ENCODE results near the gene RGN. TPM values are rescaled to one million over a fixed set of nuclear protein-coding genes. Genes with fewer than 3 reads are reported as not detected.

RGN gene
- total RNA-seq = not detected

DNA sequence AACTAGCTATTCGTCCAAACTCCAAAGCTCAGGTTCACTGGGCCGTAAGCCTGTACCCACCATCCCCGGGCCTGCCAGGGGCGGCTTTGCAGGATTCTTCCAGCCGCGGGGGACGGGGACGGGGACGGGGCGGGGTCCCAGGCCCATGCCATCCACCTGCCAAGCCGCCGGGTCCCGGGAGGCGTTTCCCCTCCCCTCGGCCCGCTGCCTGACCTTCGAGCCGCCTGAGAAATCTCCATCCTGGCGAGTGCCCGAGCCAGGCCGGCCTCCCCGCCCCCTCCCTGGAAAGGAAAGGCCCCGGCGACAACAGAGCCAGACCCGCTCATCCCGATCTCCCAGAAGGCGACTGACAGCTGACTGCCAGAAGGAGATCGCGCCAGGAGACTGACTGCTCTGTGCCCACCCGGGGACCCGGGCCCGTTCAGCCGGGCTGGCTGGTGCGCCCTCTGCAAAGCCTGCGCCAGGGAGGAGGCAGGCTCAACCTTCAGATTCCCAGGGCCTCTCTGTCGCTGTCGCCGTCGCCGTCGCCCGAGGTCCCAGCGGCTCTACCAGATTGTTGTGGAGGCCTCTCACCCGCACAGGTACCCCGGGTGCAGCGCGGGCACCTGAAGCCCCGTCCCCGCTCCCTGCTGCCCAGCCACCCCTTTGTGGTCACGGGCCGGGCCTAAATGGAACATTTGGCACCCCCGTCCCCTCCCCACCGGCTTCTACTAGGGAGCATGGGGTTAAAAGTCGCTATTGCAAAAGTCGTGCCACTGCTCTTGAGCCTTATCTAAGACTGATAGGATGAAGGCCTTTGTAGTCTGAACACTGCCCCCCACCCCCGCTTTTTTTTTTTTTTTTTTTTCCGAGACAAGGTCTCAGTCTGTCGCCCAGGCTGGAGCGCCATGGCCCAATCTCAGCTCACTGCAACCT, at the start of gene RGN:
RGN (plus strand) TSS at position 315 of the 915 bp plus-strand sequence. CDS start 2,702 bp downstream, outside the sequence.
- no peak within 1 kb of the TSS for H3K4me3 Mint-ChIP-seq
- no peaks in the 10 kb centered on the region for H3K9me3 Mint-ChIP-seq
- no peaks in the 10 kb centered on the region for H3K27me3 Mint-ChIP-seq
- no peak within 1 kb of the TSS for H3K27ac Mint-ChIP-seq
- POLR2A ChIA-PET = no interaction called here
- no peaks in the 10 kb centered on the region for H3K36me3 Mint-ChIP-seq (ENCODE audit: low read depth)
- H3K4me1 Mint-ChIP-seq = no peaks in the 10 kb centered on the region
- CTCF ChIA-PET = no interaction called here
- DNase-seq = no peak

DNA sequence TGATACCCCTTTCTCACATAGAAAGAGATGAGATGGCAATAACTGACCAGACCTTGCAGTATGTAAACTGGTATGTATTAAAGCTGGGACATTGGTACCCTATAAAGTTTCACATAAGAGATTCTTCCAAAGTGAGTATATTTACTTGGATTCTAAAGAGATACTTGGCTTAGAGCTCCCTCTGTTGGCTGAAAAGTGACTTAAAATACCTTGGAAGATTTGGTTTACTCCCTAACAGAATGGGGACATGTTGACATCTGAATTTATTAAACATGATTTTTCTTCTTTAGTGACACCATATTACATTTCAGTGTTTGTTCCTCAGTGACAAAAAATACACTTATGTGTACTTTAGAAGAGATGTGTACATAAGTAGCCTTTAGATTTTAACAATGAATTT, 47.9 kb upstream of the RGN start:
- Mint-ChIP-seq H3K36me3 (ENCODE audit: low read depth) (no peaks in the 10 kb centered on the region), H3K4me1 (no peaks in the 10 kb centered on the region), H3K27ac (no peak overlapping the region), H3K4me3 (no peak overlapping the region), H3K27me3 (no peaks in the 10 kb centered on the region), H3K9me3 (no peaks in the 10 kb centered on the region)
- POLR2A ChIA-PET = interaction anchor here (0.7 kb wide), 1 partner anchor 738 kb away, joined by 3 read pairs; no protein-coding TSS in a partner anchor
- no peak for DNase-seq
- CTCF ChIA-PET = interaction anchor here (1.4 kb wide), 1 partner anchor 272 kb away, joined by 5 read pairs; the partner anchor contains the start of gene SLC9A7

DNA sequence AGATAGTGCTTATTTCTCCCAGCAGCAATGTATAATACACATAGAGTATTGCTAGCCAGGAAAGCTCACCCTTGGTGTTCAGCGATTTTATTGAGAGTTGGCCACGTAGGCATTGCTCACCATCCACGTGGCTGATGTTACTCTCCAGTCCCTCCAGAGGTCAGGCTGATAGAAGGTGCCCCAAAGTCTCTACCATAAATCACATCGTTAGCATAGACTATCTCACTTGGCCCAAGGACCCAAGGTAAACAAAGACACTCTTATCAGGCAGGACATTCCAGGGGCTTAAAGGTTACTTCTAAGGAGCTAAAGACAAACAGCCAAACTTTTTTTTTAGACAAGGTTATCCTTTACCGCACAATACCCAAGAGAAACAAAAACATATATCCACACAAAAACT, 30.3 kb upstream of the RGN start:
- H3K9me3 Mint-ChIP-seq = no peaks in the 10 kb centered on the region
- H3K27me3 Mint-ChIP-seq = peaks cover 3% of the 10 kb centered on the region
- H3K4me3 Mint-ChIP-seq = no peak overlapping the region
- no peaks in the 10 kb centered on the region for H3K4me1 Mint-ChIP-seq
- ChIA-PET CTCF (no interaction called here), POLR2A (no interaction called here)
- H3K27ac Mint-ChIP-seq = no peak overlapping the region
- H3K36me3 Mint-ChIP-seq (ENCODE audit: low read depth) = no peaks in the 10 kb centered on the region
- no peak for DNase-seq

DNA sequence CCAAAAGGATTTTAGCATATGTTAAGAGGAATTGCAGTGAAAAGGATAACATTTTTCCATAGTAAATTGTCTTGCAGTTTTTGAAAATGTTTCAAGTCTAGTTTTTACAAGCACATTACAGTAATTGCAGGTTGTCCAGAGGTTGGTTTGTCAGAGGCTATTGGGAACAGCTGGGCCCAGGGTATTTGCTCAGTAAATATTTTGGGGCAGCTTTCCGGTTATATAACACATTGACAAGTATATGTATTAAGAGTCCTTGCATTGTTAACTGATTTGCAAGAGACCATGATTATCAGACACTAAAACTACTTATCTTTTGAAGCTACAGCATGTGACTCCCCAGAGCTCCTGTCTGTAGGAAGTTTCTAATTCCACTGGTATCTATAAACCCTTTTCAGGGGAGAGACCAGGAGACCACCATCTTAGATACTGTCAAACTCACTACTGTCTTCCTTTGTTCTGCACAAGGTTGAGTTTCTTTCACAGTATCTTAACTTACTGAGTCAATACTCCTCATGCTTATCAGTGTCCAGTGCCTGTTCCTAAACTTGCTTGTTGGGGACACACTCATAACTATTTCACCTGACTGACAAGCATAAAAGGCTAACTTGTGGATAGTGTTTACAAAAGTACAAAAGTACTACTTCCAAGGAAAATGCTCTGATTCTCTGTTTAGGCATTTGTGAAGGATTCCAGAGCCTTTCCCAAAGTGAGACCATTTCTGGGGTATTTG, 18.9 kb upstream of the RGN start:
- DNase-seq = no peak
- no peak overlapping the region for H3K27ac Mint-ChIP-seq
- H3K27me3 Mint-ChIP-seq = peaks cover 1% of the 10 kb centered on the region
- H3K9me3 Mint-ChIP-seq = no peaks in the 10 kb centered on the region
- POLR2A ChIA-PET = no interaction called here
- CTCF ChIA-PET = no interaction called here
- no peaks in the 10 kb centered on the region for H3K36me3 Mint-ChIP-seq (ENCODE audit: low read depth)
- no peak overlapping the region for H3K4me3 Mint-ChIP-seq
- H3K4me1 Mint-ChIP-seq = no peaks in the 10 kb centered on the region

DNA sequence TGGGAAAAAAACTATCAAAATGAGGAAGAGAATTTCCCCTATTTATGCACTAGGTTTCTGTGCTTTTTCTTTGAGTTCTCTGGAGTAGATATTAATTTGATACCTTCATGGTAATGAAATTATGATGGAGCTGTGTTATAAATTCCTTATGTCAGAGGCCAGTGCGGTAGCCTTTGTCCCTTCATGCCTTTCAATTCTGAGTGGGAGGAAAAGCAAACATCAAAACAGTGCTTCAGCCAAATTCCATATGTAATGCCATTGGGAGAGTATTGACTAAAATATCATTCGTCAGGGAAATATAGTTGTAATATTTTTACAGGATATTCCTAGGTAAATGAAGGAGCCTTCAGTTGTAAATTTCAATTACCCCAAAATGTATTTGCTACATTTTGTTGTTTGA, 17.5 kb upstream of the RGN start:
- Mint-ChIP-seq H3K9me3 (no peaks in the 10 kb centered on the region), H3K27me3 (peaks cover 1% of the 10 kb centered on the region), H3K36me3 (ENCODE audit: low read depth) (no peaks in the 10 kb centered on the region), H3K4me1 (no peaks in the 10 kb centered on the region), H3K27ac (no peak overlapping the region), H3K4me3 (no peak overlapping the region)
- CTCF ChIA-PET = no interaction called here
- no peak for DNase-seq
- POLR2A ChIA-PET = no interaction called here

DNA sequence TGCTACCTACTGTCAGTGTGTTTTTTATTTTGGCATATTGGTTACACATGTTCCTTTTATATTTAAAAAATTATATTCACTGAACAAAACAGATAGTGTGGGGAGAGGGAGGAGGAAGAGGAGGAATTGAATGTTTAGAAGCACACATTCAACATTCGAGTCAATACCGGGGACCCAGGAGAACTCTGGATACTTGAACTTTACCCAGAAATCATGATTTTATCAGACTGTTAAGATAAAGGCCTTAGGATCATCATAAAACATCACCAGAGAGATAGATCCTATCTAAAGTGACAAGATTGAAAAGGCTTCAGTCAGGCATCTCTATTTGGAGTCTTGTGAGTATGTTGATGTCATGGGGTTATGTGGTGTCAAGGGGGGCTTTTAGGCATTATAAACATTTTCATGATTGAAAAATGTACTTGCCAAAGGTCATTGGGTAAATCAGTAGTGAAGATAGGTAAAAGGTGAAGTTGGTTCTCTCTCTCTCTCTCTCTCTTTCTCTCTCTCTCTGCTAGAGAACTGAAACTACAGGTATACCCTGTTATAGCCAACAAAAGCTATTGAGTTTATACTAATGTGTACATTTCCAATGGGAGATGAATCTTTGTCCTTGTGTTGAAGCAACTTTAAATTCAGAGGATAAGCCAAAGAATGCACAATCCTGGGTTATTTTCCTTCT, 16.9 kb upstream of the RGN start:
- H3K36me3 Mint-ChIP-seq (ENCODE audit: low read depth) = no peaks in the 10 kb centered on the region
- H3K27me3 Mint-ChIP-seq = peaks cover 1% of the 10 kb centered on the region
- no peaks in the 10 kb centered on the region for H3K9me3 Mint-ChIP-seq
- H3K27ac Mint-ChIP-seq = no peak overlapping the region
- DNase-seq = no peak
- ChIA-PET POLR2A (no interaction called here), CTCF (no interaction called here)
- no peaks in the 10 kb centered on the region for H3K4me1 Mint-ChIP-seq
- H3K4me3 Mint-ChIP-seq = no peak overlapping the region

DNA sequence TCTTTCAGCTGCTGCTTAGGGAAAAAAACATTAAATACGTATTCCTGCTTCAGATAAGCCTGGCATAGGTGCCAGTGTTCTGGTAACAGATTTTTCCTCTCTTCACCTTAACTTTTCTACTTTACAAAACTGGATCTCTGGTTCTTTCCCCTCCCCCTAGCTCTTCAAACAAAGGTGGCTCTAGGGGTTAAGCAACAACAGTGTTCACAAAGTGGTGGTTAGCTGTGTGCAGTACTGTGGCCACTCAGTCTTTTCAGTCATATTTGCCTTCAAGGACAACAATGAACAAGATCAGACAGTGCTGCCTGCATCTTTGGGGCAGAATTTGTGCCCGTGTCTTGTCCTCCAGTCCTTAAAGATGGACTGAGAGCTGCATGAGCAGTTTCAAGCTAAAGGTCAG, 15.1 kb upstream of the RGN start:
- Mint-ChIP-seq H3K27ac (no peak overlapping the region), H3K4me1 (no peaks in the 10 kb centered on the region), H3K36me3 (ENCODE audit: low read depth) (no peaks in the 10 kb centered on the region), H3K9me3 (no peaks in the 10 kb centered on the region), H3K4me3 (no peak overlapping the region), H3K27me3 (peaks cover 1% of the 10 kb centered on the region)
- CTCF ChIA-PET = no interaction called here
- no peak for DNase-seq
- POLR2A ChIA-PET = no interaction called here

DNA sequence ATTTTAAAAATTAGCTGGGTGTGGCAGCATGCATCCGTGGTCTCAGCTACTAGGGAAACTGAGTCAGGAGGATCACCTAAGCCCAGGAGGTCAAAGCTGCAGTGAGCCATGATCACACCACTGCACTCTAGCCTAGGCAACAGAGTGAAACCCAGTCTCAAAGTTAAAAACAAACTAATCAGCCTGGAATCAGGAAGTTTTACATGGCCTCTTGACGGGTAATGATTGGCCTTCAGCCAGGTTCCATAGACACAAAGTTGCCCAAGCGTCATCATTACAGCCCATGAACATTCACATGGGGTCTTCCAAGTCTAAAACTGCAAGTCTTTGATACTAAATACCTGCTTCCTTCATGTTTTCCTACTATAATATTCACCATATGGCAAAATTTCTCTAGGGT, 10.0 kb upstream of the RGN start:
- Mint-ChIP-seq H3K36me3 (ENCODE audit: low read depth) (no peaks in the 10 kb centered on the region), H3K9me3 (no peaks in the 10 kb centered on the region), H3K4me3 (no peak overlapping the region), H3K27me3 (no peaks in the 10 kb centered on the region), H3K27ac (no peak overlapping the region), H3K4me1 (no peaks in the 10 kb centered on the region)
- no peak for DNase-seq
- ChIA-PET CTCF (no interaction called here), POLR2A (no interaction called here)

DNA sequence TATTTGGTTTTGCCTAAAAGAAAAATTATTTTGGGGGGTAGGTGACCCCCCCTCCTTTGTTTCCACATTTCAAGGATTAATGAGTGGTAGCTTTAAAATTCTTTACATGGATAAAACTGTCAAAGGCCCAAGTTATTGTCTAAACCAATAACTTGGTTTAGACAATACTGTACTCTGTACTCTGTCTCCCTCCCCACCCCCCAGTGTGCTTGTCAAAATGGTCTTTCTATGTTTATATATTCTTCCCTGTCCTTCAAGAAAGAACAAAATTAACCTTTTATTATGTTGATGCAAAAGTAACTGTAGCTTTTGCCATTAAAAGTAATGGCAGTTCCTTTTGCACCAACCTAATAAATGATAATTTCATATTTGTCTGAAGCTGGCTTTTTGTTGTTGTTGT, 9.5 kb upstream of the RGN start:
- Mint-ChIP-seq H3K27me3 (no peaks in the 10 kb centered on the region), H3K36me3 (ENCODE audit: low read depth) (no peaks in the 10 kb centered on the region), H3K4me3 (no peak overlapping the region), H3K27ac (no peak overlapping the region), H3K9me3 (no peaks in the 10 kb centered on the region), H3K4me1 (no peaks in the 10 kb centered on the region)
- POLR2A ChIA-PET = no interaction called here
- CTCF ChIA-PET = no interaction called here
- no peak for DNase-seq

DNA sequence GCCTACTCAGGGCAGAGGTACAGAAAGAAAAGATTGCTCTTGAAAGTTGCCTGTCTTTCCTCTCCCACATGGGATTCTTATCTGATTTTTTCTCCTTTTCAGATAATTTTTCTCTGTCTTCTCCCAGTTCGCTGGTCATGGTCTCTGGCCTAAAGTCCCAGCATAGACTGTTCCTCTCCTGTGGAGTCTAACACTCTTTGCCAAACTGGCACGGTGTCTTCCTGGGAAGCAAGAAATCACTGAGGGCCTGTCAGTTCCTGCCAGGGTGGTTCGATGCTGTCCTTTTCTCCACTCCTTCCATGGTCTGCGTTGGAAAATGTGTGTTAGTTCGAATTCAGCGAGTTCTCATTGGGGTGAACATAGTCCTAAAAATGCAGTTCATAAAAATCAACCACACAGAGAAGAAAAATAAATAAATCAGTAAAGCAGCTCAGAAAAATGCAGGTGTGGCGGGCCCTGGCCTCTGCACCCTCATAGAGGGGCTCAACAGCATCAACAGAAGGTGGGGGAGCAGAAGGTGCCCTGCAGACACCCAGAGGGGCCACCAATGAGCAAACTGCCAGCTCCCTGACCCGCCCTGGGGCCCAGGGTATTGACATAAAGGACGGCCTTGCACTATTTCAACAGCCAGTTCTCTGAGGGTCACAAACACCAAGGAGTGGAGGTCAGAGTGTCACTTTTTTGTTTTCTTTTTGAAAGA, 2.1 kb downstream of the RGN start:
- H3K36me3 Mint-ChIP-seq (ENCODE audit: low read depth) = no peaks in the 10 kb centered on the region
- ChIA-PET POLR2A (no interaction called here), CTCF (interaction anchor here (0.6 kb wide), 1 partner anchor 721 kb away, joined by 5 read pairs; no protein-coding TSS in a partner anchor)
- no peaks in the 10 kb centered on the region for H3K27me3 Mint-ChIP-seq
- H3K4me3 Mint-ChIP-seq = no peak overlapping the region
- no peak for DNase-seq
- H3K4me1 Mint-ChIP-seq = no peaks in the 10 kb centered on the region
- H3K9me3 Mint-ChIP-seq = no peaks in the 10 kb centered on the region
- H3K27ac Mint-ChIP-seq = no peak overlapping the region

DNA sequence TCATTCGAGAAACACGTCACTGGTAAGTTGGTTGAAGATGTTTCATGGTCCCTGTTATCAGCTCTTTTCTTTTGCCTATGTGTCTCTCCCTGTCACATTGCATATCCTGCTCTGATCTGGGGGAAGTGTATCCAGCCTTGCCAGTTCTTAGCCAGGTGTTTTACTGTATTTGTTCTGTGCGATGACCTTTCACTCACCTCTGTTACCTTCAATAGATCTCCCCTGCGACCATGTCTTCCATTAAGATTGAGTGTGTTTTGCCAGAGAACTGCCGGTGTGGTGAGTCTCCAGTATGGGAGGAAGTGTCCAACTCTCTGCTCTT, 2.6 kb downstream of the RGN start:
- ChIA-PET CTCF (interaction anchor here (0.6 kb wide), 1 partner anchor 722 kb away, joined by 5 read pairs; no protein-coding TSS in a partner anchor), POLR2A (no interaction called here)
- H3K36me3 Mint-ChIP-seq (ENCODE audit: low read depth) = no peaks in the 10 kb centered on the region
- no peaks in the 10 kb centered on the region for H3K27me3 Mint-ChIP-seq
- no peak overlapping the region for H3K27ac Mint-ChIP-seq
- no peak for DNase-seq
- no peak overlapping the region for H3K4me3 Mint-ChIP-seq
- H3K9me3 Mint-ChIP-seq = no peaks in the 10 kb centered on the region
- H3K4me1 Mint-ChIP-seq = no peaks in the 10 kb centered on the region

DNA sequence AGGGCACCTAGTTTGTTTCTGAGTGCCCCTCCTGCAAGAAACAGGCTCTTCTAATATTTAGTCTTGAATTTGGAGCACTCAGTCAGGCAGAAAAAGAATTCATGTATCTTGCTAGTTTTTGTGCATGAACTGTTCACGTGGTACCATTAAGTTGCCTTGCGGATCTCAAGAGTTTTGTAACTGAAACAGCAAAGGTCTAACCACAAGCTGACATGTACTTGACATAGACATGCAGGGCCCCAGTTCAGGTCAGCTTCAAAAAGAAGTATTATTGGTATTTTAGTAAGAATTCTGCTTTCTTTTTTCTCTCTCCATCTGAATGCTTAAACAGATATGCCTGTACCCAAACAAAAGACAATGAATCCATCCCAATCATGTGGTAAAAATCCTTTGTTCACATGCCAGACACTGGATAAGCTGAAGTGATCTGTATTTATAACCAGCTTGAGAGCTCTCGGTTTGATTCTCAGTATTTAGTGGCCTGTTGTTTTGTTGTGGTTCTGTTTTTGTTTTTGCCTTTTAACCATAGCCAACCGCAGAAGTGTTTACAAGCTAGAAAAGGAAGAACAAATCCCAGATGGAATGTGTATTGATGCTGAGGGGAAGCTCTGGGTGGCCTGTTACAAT, 13.0 kb downstream of the RGN start:
- no peak overlapping the region for H3K4me3 Mint-ChIP-seq
- H3K27me3 Mint-ChIP-seq = no peaks in the 10 kb centered on the region
- no peak overlapping the region for H3K27ac Mint-ChIP-seq
- CTCF ChIA-PET = no interaction called here
- H3K36me3 Mint-ChIP-seq (ENCODE audit: low read depth) = no peaks in the 10 kb centered on the region
- POLR2A ChIA-PET = no interaction called here
- no peak for DNase-seq
- no peaks in the 10 kb centered on the region for H3K9me3 Mint-ChIP-seq
- peaks cover 9% of the 10 kb centered on the region for H3K4me1 Mint-ChIP-seq

DNA sequence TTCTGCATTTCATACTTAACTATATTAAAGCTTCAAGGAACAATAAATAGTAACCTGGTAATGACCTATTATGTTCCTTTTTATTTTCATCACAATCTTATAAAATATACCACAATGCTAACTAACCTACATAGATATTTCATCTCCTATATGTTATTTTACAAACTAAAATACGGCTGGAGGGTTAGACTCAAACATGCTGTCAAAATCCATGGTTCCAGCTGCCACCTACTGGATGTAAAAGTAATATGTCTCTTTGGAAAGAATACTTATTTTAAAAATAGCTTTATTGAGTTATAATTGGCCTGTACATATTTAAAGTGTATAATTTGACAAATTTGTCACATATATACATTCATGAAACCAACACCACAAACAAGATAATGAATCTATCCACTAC, 15.0 kb downstream of the RGN start:
- no peak for DNase-seq
- POLR2A ChIA-PET = no interaction called here

More for the DNA sequence above, 15.0 kb downstream of the RGN start:
- H3K27me3 Mint-ChIP-seq = no peaks in the 10 kb centered on the region
- H3K9me3 Mint-ChIP-seq = no peaks in the 10 kb centered on the region
- no peak overlapping the region for H3K4me3 Mint-ChIP-seq
- no peak overlapping the region for H3K27ac Mint-ChIP-seq
- CTCF ChIA-PET = interaction anchor here (1.2 kb wide), 1 partner anchor 190 kb away, joined by 5 read pairs; no protein-coding TSS in a partner anchor
- no peaks in the 10 kb centered on the region for H3K36me3 Mint-ChIP-seq (ENCODE audit: low read depth)
- H3K4me1 Mint-ChIP-seq = peaks cover 9% of the 10 kb centered on the region
